ENCODE results near the gene TRIP12. TPM values are rescaled to one million over a fixed set of nuclear protein-coding genes. Genes with fewer than 3 reads are reported as not detected.
"Not testable (repeated sequence)": the region's sequence is repeated elsewhere in the genome, so short reads cannot be mapped to it uniquely, and the experiment has no call there.

Gene TRIP12
- total RNA-seq, 2 experiments from 2014 or later: 224 to 229 TPM

DNA sequence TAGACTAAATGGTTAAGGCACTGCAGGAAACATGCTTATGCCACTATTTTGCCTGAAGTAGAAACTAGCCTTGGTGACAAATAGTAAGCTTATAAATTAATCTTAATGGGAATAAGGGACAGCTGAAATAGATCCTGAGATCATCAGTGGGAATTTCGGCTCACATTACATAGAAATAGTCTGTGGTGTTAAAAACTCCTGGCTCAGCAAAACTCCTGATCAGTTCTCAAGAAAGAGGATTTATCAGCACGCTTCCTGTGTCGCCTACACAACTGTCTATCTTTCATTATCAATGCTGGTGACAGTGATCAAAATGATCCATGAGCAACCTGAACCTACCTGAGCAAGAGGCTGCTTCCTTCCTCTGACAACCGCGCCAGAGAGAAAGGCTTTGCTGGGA, 190.4 kb downstream of the TRIP12 start:
- ChIA-PET CTCF (no interaction called here), POLR2A (no interaction called here)
- Mint-ChIP-seq H3K27ac (no peak overlapping the region), H3K27me3 (peaks cover 4% of the 10 kb centered on the region), H3K4me1 (peaks cover 11% of the 10 kb centered on the region), H3K9me3 (no peaks in the 10 kb centered on the region), H3K4me3 (no peak overlapping the region), H3K36me3 (ENCODE audit: low read depth) (no peaks in the 10 kb centered on the region)
- DNase-seq: no peak

DNA sequence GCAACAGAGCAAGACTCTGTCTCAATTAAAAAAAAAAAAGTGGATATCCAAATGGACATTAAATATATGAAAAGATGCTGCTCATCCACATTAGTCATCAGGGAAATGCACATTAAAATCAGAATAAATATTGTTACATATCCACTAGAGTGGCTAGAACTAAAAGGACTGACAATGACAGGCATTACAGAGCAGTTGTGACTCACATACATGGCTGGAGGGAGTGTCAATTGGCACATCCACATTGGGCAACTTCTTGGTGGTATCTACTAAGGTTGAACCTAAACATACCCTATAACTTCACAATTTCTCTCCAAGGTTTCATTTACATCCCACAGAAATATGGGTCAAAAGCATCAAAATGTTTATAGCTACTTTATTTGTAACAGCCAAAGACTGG, 193.4 kb downstream of the TRIP12 start:
- H3K9me3 Mint-ChIP-seq: no peaks in the 10 kb centered on the region
- ChIA-PET CTCF (no interaction called here), POLR2A (no interaction called here)
- no peak for DNase-seq
- H3K4me3 Mint-ChIP-seq: no peak overlapping the region
- H3K27ac Mint-ChIP-seq: no peak overlapping the region
- H3K36me3 Mint-ChIP-seq (ENCODE audit: low read depth): no peaks in the 10 kb centered on the region
- peaks cover 2% of the 10 kb centered on the region for H3K4me1 Mint-ChIP-seq
- peaks cover 12% of the 10 kb centered on the region for H3K27me3 Mint-ChIP-seq

DNA sequence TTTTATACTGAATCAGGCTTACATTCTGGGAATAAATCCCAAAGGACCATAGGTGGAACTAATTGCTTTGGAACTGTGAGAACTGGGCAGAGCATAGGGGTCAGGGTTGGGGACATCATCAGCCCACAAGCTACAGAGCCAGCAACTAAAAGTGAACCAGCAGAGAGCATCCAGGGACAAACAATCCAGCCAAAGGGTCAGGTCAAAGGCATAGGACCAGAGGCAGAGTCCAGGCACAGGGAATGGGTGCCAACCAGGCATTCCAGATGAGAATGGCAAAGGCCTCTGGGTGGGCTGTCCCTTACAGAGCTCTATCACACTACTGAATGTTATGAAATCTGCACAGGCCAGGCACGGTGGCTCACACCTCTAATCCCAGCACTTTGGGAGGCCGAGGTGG, 195.2 kb downstream of the TRIP12 start:
- CTCF ChIA-PET: no interaction called here
- Mint-ChIP-seq H3K4me3 (no peak overlapping the region), H3K4me1 (no peaks in the 10 kb centered on the region), H3K27ac (no peak overlapping the region), H3K9me3 (no peaks in the 10 kb centered on the region), H3K36me3 (ENCODE audit: low read depth) (no peaks in the 10 kb centered on the region), H3K27me3 (peaks cover 16% of the 10 kb centered on the region)
- POLR2A ChIA-PET: interaction anchor here (1.2 kb wide), 1 partner anchor 16 kb away, joined by 3 read pairs; no protein-coding TSS in a partner anchor
- DNase-seq: no peak

DNA sequence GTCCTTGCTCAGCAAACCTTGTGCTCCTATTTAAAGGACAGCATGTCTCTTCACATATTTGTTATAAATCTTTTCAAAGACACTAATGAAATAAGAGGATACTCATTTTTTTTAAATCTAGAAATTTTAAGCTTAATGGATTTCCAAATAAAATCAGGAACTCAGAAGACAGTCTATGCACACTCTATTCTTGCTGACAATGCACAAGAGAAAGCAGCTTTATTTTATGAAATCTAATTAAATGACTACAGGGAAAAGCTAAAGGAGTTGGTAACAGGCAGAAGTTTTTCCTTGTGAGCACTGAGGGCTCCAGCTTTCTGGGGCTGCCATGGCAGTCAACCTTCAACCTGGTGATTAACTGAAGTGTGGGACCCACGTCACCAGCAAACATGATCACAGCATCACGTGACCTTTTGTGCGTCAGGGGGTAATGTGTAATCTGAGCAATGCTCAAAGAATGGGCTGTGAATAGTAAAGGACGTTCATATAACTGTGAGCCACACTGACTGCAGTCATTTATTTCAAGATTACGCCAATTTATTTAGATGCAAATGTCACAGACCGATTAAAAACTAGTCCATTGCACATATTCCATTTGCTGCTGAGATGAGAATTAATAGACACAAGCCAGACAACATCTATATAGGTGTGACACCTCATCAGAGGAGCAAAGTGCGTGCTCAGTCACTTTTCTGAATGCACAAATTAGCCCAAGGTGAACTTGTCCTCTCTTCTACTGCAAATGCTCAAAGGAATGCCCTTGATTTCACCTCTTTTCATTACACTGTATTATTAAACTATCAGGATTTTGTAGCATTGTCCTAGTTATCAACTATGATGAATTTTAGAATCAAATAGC, 195.9 kb downstream of the TRIP12 start:
- ChIA-PET POLR2A (interaction anchor here (1.2 kb wide), 1 partner anchor 15 kb away, joined by 3 read pairs; no protein-coding TSS in a partner anchor), CTCF (no interaction called here)
- Mint-ChIP-seq H3K27me3 (peaks cover 16% of the 10 kb centered on the region), H3K27ac (no peak overlapping the region), H3K9me3 (no peaks in the 10 kb centered on the region), H3K4me1 (no peaks in the 10 kb centered on the region), H3K36me3 (ENCODE audit: low read depth) (no peaks in the 10 kb centered on the region), H3K4me3 (no peak overlapping the region)
- DNase-seq: no peak

DNA sequence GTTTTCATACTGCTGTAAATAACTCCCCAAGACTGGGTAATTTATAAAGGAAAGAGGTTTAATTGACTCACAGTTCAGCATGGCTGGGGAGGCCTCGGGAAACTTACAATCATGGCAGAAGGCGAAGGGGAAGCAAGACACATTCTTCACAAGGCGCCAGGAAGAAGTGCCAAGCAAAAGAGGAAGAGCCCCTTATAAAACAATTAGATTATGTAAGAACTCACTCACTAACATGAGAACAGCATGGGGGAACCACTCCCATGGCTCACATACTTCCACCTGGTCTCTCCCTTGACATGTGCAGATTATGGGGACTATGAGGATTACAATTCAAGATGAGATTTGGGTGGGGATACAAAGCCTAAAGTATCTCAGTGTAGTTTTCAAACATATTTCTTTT, 198.6 kb downstream of the TRIP12 start:
- H3K36me3 Mint-ChIP-seq (ENCODE audit: low read depth); H3K4me1 Mint-ChIP-seq; H3K9me3 Mint-ChIP-seq; H3K27ac Mint-ChIP-seq; DNase-seq; POLR2A ChIA-PET; H3K4me3 Mint-ChIP-seq; CTCF ChIA-PET: not testable (repeated sequence)
- peaks cover 19% of the 10 kb centered on the region for H3K27me3 Mint-ChIP-seq

DNA sequence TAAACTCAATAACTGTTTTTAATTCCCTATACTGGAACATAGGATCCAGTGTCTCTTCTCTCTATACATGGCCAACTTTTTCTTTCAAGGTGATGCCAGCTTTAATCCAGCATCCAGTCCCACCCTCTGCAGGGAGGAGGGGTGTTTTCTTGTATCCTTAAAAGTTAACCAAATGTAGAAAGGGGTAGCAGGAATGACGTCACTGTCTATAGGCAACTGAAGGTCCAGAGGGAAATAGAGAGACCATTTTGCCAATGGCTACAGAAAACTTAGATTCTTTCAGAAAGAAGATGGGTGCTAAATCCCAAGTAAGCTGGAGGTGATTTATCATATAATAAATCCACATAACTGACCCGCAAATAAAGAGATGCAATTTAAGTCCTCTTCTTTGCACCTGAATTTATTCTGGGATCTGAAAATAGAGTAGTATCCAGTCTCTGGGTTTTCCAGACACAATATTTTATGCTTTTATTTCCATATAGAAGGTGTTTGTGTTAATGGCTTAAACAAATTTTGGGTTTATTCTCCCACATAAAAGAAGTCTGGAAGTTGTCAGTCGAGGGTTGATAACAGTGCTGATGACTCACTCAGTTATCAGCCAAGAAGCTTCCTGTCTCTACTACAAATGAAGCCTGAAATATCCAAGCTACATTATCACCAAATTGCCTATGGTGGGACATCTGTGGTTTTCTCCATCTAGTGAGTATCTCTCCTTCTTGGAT, 201.7 kb downstream of the TRIP12 start:
- CTCF ChIA-PET: no interaction called here
- POLR2A ChIA-PET: no interaction called here
- Mint-ChIP-seq H3K36me3 (ENCODE audit: low read depth) (no peaks in the 10 kb centered on the region), H3K9me3 (no peaks in the 10 kb centered on the region), H3K27ac (no peak overlapping the region), H3K4me1 (peaks cover 5% of the 10 kb centered on the region), H3K27me3 (peaks cover 42% of the 10 kb centered on the region), H3K4me3 (no peak overlapping the region)
- DNase-seq: no peak

DNA sequence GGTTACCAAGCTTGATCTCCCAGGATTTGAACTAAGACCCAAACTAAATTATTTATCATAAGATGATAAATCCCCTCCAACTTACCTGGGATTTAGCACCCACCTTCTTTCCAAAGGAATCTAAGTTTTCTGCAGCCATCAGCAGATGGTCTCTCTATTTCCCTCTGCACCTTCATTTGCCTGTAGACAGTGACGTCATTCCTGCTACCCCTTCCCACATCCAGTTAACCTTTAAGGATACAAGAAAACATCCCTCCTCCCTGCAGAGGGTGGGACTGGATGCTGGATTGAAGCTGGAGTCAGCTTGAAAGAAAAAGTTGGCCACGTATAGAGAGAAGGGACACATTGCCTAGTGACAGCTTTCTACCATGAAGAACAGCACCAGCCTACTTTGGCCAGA, 203.8 kb downstream of the TRIP12 start:
- H3K9me3 Mint-ChIP-seq: no peaks in the 10 kb centered on the region

DNA sequence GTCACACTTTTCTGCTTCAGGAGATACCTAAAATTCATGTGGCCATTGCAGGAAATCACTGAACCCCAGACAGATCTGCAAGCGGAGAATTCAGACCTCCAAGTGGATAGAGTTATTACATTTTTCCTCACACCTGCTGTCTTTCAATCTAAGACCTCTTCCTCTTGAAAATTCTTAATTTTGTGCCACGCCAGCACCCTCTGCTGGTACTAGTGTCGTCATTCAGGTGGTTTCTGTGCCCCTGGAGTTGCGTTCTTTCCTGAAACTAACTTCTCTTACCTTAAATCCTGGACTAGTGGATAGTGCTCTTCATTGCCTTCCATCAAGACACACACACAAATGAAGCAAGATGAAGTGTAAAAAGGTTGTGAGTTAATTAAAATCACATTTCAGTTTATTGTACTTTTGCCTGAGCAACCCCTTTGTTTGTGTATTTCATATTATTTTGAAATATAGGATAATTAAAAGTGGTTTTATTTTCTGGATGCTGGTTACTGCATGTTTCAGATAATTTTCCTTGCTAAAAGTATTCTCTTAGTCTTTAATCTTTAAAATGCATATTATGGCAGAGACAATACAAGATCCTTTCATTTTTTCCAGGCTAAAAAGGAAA, 205.8 kb downstream of the TRIP12 start:
- H3K27me3 Mint-ChIP-seq: peaks cover 56% of the 10 kb centered on the region
- POLR2A ChIA-PET: no interaction called here
- peaks cover 13% of the 10 kb centered on the region for H3K4me1 Mint-ChIP-seq
- peaks cover 3% of the 10 kb centered on the region for H3K36me3 Mint-ChIP-seq (ENCODE audit: low read depth)
- H3K27ac Mint-ChIP-seq: no peak overlapping the region
- peak overlapping the region; percentile 0 for H3K4me3 Mint-ChIP-seq
- CTCF ChIA-PET: interaction anchor here (0.8 kb wide), 2 partner anchors 38 to 1826 kb away, joined by 3 read pairs; no protein-coding TSS in a partner anchor
- H3K9me3 Mint-ChIP-seq: no peaks in the 10 kb centered on the region
- peak; percentile 28 for DNase-seq

More for the DNA sequence above, 203.8 kb downstream of the TRIP12 start:
- Mint-ChIP-seq H3K36me3 (ENCODE audit: low read depth) (no peaks in the 10 kb centered on the region), H3K4me3 (no peak overlapping the region), H3K4me1 (peaks cover 10% of the 10 kb centered on the region), H3K27ac (no peak overlapping the region), H3K27me3 (peaks cover 36% of the 10 kb centered on the region)
- CTCF ChIA-PET: no interaction called here
- DNase-seq: no peak
- POLR2A ChIA-PET: no interaction called here

DNA sequence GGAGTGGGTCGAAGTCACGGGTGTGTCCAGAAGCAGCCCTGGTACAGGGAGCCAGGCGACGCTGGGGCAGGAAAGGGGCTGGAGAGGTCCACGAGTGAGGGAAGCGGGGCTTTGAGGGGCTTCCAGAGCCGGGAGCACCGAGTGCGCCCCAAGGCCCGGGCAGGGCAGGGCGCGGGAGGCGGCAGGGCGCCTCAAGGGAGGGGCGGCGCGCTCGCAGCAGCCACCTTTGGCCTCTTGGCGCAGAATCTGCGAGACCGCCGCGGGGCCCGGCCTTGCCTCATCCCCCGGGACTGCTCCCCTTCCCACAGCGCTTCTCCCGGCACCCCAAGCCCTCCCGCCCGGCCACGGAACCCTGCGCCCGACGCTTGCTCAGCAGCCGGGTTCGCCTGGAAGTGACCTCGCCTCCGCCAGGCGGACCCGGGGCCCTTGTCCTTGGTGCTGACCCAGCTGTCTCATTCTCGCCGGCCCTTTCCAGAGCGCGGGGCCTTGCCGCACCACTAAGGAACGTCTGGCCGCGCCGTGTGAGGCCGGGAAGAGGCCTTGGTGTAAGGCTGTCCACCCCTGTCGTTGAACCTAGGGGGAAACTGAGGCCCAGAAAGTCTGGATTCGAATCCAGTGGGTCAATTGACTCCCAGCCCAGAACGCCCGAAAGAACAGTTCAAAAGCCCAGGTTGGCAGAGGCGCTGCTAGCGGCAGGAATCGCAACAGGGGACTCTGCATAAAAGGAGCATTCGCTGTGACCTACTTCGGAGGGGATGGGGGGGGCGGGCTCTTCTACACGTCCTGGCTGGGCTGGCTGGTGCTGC, 206.9 kb downstream of the TRIP12 start:
- no peaks in the 10 kb centered on the region for H3K9me3 Mint-ChIP-seq
- ChIA-PET CTCF (interaction anchor here (0.8 kb wide), 1 partner anchor 37 kb away, joined by 3 read pairs; no protein-coding TSS in a partner anchor), POLR2A (no interaction called here)
- peak; percentile 40 for DNase-seq
- H3K4me3 Mint-ChIP-seq: peak overlapping the region; percentile 16
- H3K27ac Mint-ChIP-seq: no peak overlapping the region
- peaks cover 3% of the 10 kb centered on the region for H3K36me3 Mint-ChIP-seq (ENCODE audit: low read depth)
- peaks cover 66% of the 10 kb centered on the region for H3K27me3 Mint-ChIP-seq
- peaks cover 13% of the 10 kb centered on the region for H3K4me1 Mint-ChIP-seq

DNA sequence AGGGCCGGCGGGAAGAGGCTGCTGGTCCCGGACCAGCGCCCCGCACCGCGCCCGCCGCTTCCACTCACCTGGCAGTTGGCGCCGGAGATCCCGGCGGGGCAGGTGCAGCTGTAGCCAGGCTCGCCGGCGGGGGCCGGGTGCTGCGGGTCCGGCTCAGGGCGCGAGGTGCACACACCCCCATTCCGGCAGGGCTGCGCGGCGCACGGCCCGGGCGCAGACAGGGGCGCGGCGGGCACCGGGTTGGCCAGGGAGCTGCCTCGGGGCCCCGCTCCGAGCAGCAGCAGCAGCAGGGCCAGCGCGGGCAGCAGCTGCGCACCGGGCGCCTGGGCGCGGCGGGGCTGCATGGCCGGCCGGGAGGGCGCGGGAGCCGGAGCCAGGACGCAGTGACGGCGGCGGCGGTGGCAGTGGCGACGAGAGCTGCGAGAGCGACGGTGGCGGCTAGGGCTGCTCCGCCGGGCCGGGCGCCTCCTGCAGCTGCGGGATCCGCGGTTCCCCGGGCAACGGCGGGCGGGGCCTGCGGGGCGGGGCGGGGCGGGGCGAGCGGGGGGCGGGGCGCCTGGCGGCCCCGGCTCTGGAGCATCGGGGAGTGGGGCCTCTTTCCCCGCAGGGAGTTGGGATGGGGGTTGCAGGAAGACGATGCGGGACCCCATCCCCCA, 207.6 kb downstream of the TRIP12 start, which contains the start of gene DNER:
TSS of gene DNER (minus strand) at position 476 of the 656 bp plus-strand sequence. CDS start at position 344, 132 bp downstream.
- H3K4me3 Mint-ChIP-seq: peak within 1 kb of the TSS; percentile 16
- peaks cover 69% of the 10 kb centered on the region for H3K27me3 Mint-ChIP-seq
- CTCF ChIA-PET: no interaction called here
- no peak within 1 kb of the TSS for H3K27ac Mint-ChIP-seq
- no peaks in the 10 kb centered on the region for H3K9me3 Mint-ChIP-seq
- H3K4me1 Mint-ChIP-seq: peaks cover 13% of the 10 kb centered on the region
- POLR2A ChIA-PET: no interaction called here
- peaks cover 3% of the 10 kb centered on the region for H3K36me3 Mint-ChIP-seq (ENCODE audit: low read depth)
- DNase-seq: peak; percentile 64

Measured in activated CD4-positive, alpha-beta memory T cell treated with anti-CD3 and anti-CD28 coated beads, Interleukin-2, amount 10 ng/mL, durations not matched to agents 7 days and 5 days (primary cell).